Measurements from ENCODE around the gene RAD52.

DNA sequence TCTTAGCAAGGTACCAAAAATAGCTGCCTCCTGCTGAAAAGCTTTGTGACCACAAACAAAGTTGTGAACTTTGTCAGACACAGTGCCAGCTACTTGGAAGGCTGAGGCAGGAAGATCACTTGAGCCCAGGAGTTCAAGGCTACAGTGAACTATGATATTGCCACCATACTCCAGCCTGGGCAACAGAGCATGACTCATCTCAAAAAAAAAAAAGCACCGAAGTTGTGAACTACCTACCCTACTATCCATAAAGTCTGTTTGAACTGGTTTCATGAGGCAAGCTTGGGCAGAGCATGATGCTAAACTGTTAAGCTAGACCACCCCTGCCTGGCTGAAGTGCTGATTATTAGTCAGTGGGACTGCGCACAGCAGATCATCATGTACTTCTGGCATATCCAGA is 75.5 kb downstream of the RAD52 start:
- TF ChIP-seq, protein P1, sequence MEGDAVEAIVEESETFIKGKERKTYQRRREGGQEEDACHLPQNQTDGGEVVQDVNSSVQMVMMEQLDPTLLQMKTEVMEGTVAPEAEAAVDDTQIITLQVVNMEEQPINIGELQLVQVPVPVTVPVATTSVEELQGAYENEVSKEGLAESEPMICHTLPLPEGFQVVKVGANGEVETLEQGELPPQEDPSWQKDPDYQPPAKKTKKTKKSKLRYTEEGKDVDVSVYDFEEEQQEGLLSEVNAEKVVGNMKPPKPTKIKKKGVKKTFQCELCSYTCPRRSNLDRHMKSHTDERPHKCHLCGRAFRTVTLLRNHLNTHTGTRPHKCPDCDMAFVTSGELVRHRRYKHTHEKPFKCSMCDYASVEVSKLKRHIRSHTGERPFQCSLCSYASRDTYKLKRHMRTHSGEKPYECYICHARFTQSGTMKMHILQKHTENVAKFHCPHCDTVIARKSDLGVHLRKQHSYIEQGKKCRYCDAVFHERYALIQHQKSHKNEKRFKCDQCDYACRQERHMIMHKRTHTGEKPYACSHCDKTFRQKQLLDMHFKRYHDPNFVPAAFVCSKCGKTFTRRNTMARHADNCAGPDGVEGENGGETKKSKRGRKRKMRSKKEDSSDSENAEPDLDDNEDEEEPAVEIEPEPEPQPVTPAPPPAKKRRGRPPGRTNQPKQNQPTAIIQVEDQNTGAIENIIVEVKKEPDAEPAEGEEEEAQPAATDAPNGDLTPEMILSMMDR (IDR thresholded peaks at IDR 0.05), result no peak
- no peak for TF ChIP-seq POLR2AphosphoS5 (IDR thresholded peaks at IDR 0.05)
- no peak for TF ChIP-seq POLR2A (IDR thresholded peaks at IDR 0.05)

Data from prostate gland (tissue), 2 donors.